Common myeloid progenitor, CD34-positive (primary cell): Measurements from ENCODE around the gene STARD7.

Experiments used
- CTCF ChIA-PET: fragments of 350-600 bp; sonication (Branson Sonifier 250); formaldehyde crosslinking; loops from one replicate; lab custom pipeline; 2021; ENCODE audit warnings: antibody characterized with exemption; lab: Charles Lee
- POLR2A ChIA-PET: fragments of 350-600 bp; sonication (Branson Sonifier 250); formaldehyde crosslinking; loops from one replicate; lab custom pipeline; 2021; ENCODE audit warnings: antibody characterized with exemption; lab: Charles Lee
- DNase-seq, 3 donors: peaks; one replicate each; pipeline versions ENCODE4 v3.0.0 to v3.0.0-alpha.2; 2013
- H3K27ac ChIP-seq, 2 experiments: 1 replicate in 1 of 2; 2 replicates in 1 of 2; pipeline ENCODE4 v1.7.0; 2013; ENCODE audit warnings: inconsistent platforms in 2 of 2, low read length in 2 of 2, mild to moderate bottlenecking in 2 of 2, low read depth in 1 of 2, moderate library complexity in 1 of 2; ENCODE audit not compliant: severe bottlenecking in 2 of 2, insufficient read depth in 1 of 2, poor library complexity in 1 of 2
- H3K27me3 ChIP-seq, 5 experiments: replicated peaks in 2 of 5; 1 replicate in 3 of 5; 2 replicates in 2 of 5; pipeline versions ENCODE4 v1.6.1 to v1.7.0; 2013; ENCODE audit warnings: low read length in 4 of 5, mild to moderate bottlenecking in 2 of 5, moderate library complexity in 2 of 5, inconsistent platforms in 1 of 5; ENCODE audit not compliant: insufficient read depth in 5 of 5, control insufficient read depth in 4 of 5
- H3K36me3 ChIP-seq, 4 experiments: 1 replicate in 2 of 4; 2 replicates in 2 of 4; pipeline versions ENCODE4 v1.6.1 to v1.7.0; 2013; ENCODE audit warnings: low read length in 3 of 4, control low read depth in 1 of 4, mild to moderate bottlenecking in 1 of 4; ENCODE audit not compliant: control insufficient read depth in 4 of 4, insufficient read depth in 4 of 4
- H3K4me1 ChIP-seq, 4 experiments: 1 replicate in 3 of 4; 2 replicates in 1 of 4; pipeline versions ENCODE4 v1.6.1 to v1.7.1; 2013; ENCODE audit warnings: low read length in 3 of 4, mild to moderate bottlenecking in 3 of 4, control low read depth in 1 of 4, inconsistent platforms in 1 of 4, moderate library complexity in 1 of 4; ENCODE audit not compliant: control insufficient read depth in 4 of 4, insufficient read depth in 4 of 4; ENCODE audit errors: control extremely low read depth in 1 of 4
- H3K4me3 ChIP-seq, 7 experiments: 1 replicate in 4 of 7; 2 replicates in 3 of 7; pipeline versions ENCODE4 v1.5.1 to v1.7.0; 2013; ENCODE audit warnings: mild to moderate bottlenecking in 7 of 7, low read length in 6 of 7, moderate library complexity in 6 of 7, inconsistent platforms in 2 of 7, low read depth in 2 of 7, control low read depth in 1 of 7; ENCODE audit not compliant: insufficient read depth in 4 of 7, control insufficient read depth in 1 of 7; ENCODE audit errors: extremely low read depth in 1 of 7
- H3K9me3 ChIP-seq, 5 experiments: 1 replicate in 4 of 5; 2 replicates in 1 of 5; pipeline versions ENCODE4 v1.6.1 to v1.7.1; 2013; ENCODE audit warnings: low read length in 4 of 5, mild to moderate bottlenecking in 2 of 5, inconsistent platforms in 1 of 5, low read depth in 1 of 5, moderate library complexity in 1 of 5; ENCODE audit not compliant: control insufficient read depth in 4 of 5, insufficient read depth in 2 of 5; ENCODE audit errors: control extremely low read depth in 1 of 5
- WGBS: methylation state at CpG from one replicate; pipeline ENCODE4 v1.1.5; 2013; ENCODE audit not compliant: insufficient coverage; 5-methylcytosine and 5-hydroxymethylcytosine counted together

The STARD7 gene

GRCh38 chr2:96156926-96157648 is 51.5 kb downstream of the STARD7 start:
- no peak for DNase-seq
- ChIA-PET POLR2A (interaction anchor here (1.0 kb wide), 1 partner anchor 11 kb away, joined by 3 read pairs; no protein-coding TSS in a partner anchor), CTCF (interaction anchor here (1.7 to 8.7 kb wide), 4 partner anchors 9 to 19 kb away, joined by 5 to 63 read pairs (median 16); partner anchors contain the start of gene ASTL)
- H3K4me3 ChIP-seq = peak overlapping the region in 2 of 7 experiments; percentile 31 to 55
- H3K4me1 ChIP-seq = peaks cover 0 to 41% (median 24%) of the 10 kb centered on the region in 4 experiments
- 90% methylated on average over 2 of the region's 5 CpGs for WGBS
- H3K9me3 ChIP-seq = peaks cover 0 to 3% (median 0%) of the 10 kb centered on the region in 5 experiments
- no peaks in the 10 kb centered on the region for H3K27me3 ChIP-seq
- H3K27ac ChIP-seq = peak overlapping the region; percentile 40 to 71
- H3K36me3 ChIP-seq = no peaks in the 10 kb centered on the region

GRCh38 chr2:96156011-96156820 is 52.4 kb downstream of the STARD7 start:
- no peak overlapping the region for H3K4me3 ChIP-seq
- ChIA-PET CTCF (interaction anchor here (1.9 to 8.7 kb wide), 3 partner anchors 16 to 18 kb away, joined by 5 to 63 read pairs (median 26); partner anchors contain the start of gene ASTL), POLR2A (interaction anchor here (1.0 kb wide), 1 partner anchor 10 kb away, joined by 3 read pairs; no protein-coding TSS in a partner anchor)
- no peaks in the 10 kb centered on the region for H3K36me3 ChIP-seq
- no peak overlapping the region for H3K27ac ChIP-seq
- H3K9me3 ChIP-seq = peaks cover 0 to 3% (median 0%) of the 10 kb centered on the region in 5 experiments
- 95% methylated on average over 6 of the region's 10 CpGs for WGBS
- H3K4me1 ChIP-seq = peaks cover 0 to 39% (median 25%) of the 10 kb centered on the region in 4 experiments
- DNase-seq = no peak
- H3K27me3 ChIP-seq = no peaks in the 10 kb centered on the region

DNA sequence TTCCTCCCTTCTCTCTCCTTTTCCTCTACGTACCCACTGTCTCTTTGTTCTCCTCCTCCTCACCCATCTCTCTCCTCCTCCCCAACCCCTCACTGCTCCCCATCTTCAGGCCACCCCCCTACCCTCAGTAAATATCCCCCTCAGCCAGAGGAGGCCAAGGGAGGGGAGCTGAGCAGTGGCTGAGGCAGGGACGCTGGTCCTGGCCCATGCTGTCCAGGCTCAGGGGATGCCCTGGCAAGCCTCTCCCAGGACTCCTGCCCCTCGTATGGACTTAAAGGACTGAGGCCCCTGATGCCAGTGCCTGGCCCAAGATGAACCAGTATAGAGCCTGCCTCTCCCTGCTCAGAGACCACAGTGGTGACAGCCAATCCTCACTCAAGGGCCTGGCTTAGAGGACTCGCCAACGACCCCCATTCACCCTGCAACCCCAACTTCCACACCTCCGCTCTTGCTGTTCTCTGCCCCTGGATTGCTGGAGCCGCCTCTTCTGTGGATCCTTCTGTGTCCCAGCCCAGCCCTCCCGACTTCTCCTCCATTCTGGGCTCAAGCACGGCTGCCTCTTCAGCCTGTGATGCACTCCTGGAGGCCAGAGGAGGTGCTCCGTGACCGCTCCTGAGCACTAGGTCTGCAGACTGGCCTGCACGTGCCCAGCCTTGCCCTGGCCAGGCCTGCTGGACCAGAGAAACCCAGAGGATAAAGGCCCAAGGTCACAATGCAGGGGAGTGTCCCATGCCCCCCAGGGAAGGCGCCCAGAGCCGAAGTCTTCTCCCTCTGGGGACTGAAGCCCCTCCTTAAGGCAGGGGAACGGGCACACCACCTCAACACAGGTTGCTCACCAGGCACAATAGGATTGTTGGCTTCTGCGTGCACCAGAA is 53.9 kb downstream of the STARD7 start:
- peaks cover 0 to 43% (median 25%) of the 10 kb centered on the region in 4 experiments for H3K4me1 ChIP-seq
- H3K9me3 ChIP-seq = no peaks in the 10 kb centered on the region
- WGBS = 95% methylated on average over 14 of the region's 16 CpGs
- H3K36me3 ChIP-seq = no peaks in the 10 kb centered on the region
- no peak for DNase-seq
- no peaks in the 10 kb centered on the region for H3K27me3 ChIP-seq
- CTCF ChIA-PET = interaction anchor here (0.8 to 2.3 kb wide), 3 partner anchors 19 to 41 kb away, joined by 3 to 13 read pairs (median 3); no protein-coding TSS in a partner anchor
- H3K27ac ChIP-seq = no peak overlapping the region
- POLR2A ChIA-PET = no interaction called here
- H3K4me3 ChIP-seq = no peak overlapping the region

- WGBS = 92% methylated on average over 2 of the region's 7 CpGs
- Histone ChIP-seq H3K27me3 (no peaks in the 10 kb centered on the region), H3K27ac (no peak overlapping the region), H3K4me3 (no peak overlapping the region), H3K4me1 (peaks cover 3 to 38% (median 25%) of the 10 kb centered on the region in 4 experiments), H3K36me3 (no peaks in the 10 kb centered on the region), H3K9me3 (no peaks in the 10 kb centered on the region)
- no peak for DNase-seq
- POLR2A ChIA-PET = no interaction called here
- CTCF ChIA-PET = interaction anchor here (0.9 to 2.3 kb wide), 2 partner anchors 20 to 42 kb away, joined by 3 to 13 read pairs; no protein-coding TSS in a partner anchor
These were observed 54.6 kb downstream of the STARD7 start for GRCh38 chr2:96153991-96154431.

DNA sequence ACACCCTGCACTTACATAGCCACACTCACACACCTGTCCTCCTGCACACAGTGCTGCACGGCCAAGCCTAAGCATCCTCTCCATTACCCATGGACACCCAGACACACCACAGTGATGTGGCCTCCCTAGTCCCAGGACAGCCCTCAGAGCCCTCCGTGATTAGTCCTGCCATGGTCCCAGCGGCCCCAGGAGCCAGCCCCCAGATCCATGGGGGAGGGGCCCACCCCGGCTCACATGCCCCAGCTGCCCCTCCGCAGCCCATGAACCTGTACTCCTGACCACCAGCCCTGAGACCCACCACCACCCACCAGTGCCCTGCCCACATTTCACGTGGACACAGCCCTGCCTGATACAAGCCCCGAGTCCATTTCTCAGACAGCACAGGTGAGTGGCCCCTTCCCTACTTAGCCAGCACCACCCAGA is 55.3 kb downstream of the STARD7 start:
- H3K36me3 ChIP-seq = no peaks in the 10 kb centered on the region
- H3K4me1 ChIP-seq = peaks cover 3 to 38% (median 26%) of the 10 kb centered on the region in 4 experiments
- DNase-seq = no peak
- ChIA-PET CTCF (interaction anchor here (0.5 to 2.3 kb wide), 2 partner anchors 20 to 111 kb away, joined by 3 to 13 read pairs; no protein-coding TSS in a partner anchor), POLR2A (no interaction called here)
- no peak overlapping the region for H3K4me3 ChIP-seq
- no peaks in the 10 kb centered on the region for H3K27me3 ChIP-seq
- WGBS = 93% methylated on average over 3 of the region's 7 CpGs
- no peaks in the 10 kb centered on the region for H3K9me3 ChIP-seq
- H3K27ac ChIP-seq = no peak overlapping the region
